DND-41 (cell line): Measurements from ENCODE around the gene ATXN1.
A peak's percentile ranks its signal among the peaks of the same experiment; 100 is the strongest.

ENCODE experiments used
- CTCF ChIP-seq: IDR thresholded peaks from 2 replicates; pipeline ENCODE4 v1.5.1; 2012; ENCODE audit warnings: borderline replicate concordance, low read length, moderate library complexity, mild to moderate bottlenecking; ENCODE audit not compliant: poor library complexity, severe bottlenecking; ENCODE audit errors: extremely low read depth
- EZH2 ChIP-seq: IDR thresholded peaks from 3 replicates; pipeline ENCODE4 v1.6.1; 2012; ENCODE audit warnings: borderline replicate concordance, low read depth, mild to moderate bottlenecking, moderate library complexity, low read length, inconsistent platforms; ENCODE audit not compliant: severe bottlenecking

DNA sequence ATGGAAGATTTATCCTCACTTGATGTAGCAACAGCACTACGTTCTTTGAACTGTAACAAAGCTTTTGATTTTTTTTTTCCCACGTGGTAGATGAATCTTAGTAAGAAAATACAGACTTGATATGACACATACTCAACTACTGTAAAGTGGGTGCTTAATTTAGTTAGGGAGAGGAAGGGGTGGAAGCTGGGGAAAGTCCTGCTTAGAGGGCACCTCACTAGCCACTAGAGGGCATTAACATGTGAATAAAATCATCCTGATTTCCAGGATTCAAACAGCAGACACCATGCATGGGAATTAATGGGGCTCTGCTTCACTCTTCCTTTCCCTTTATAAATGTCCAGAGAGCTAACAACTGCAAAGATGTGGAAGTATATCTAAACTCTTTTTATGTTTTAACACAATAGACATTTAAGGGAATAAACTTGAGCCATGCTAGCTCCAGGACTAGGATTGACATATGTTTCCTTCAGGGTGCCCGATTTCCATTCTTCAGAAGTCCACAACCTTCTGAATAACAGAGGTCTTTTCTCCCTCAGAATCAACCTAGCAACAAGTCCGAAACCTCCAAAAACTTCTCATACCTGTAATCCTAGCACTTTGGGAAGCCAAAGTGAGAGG, 250.1 kb downstream of the ATXN1 start:
- TF ChIP-seq CTCF (peak; percentile 67), EZH2 (no peak)
